Esophagus squamous epithelium (tissue), 4 donors: ENCODE results near the gene SLC24A3.

ENCODE experiments used
- POLR2A ChIP-seq, 4 donors: fragments of 450-650 bp; IDR thresholded peaks; one replicate each; pipeline ENCODE4 v1.6.1; 2017; ENCODE audit warnings: antibody characterized with exemption in 4 of 4, mild to moderate bottlenecking in 4 of 4, moderate library complexity in 3 of 4
- TF ChIP-seq, protein P1 (sequence below), 6 experiments: fragments of 450-650 bp in 4 of 6; fragments of 200-600 bp in 2 of 6; sonication (generic) in 2 of 6; IDR thresholded peaks; one replicate each; pipeline ENCODE4 v1.5.1; 2016 to 2019; ENCODE audit warnings: antibody characterized with exemption in 6 of 6, mild to moderate bottlenecking in 4 of 6, moderate library complexity in 4 of 6

DNA sequence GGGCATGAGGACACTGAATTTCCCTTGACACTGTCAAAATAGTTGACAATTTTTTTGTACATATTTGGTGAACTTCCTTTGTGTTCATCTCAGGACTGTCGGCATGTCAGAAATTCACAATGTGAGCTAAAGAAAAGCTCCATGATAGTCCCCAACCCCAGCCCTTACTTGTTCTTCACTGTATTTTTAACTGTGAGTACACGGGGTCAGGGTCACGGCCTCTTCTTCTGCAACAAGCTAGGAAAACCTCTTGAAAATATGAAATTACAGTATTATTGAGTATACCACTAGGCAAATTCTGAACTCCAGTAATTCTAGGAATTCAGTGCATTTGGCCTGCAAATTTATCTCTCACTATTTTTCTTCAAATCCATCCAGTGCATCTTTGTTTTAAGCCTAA lies 199.4 kb downstream of the SLC24A3 start:
- no peak for TF ChIP-seq POLR2A (IDR thresholded peaks at IDR 0.05)
- TF ChIP-seq, protein P1, sequence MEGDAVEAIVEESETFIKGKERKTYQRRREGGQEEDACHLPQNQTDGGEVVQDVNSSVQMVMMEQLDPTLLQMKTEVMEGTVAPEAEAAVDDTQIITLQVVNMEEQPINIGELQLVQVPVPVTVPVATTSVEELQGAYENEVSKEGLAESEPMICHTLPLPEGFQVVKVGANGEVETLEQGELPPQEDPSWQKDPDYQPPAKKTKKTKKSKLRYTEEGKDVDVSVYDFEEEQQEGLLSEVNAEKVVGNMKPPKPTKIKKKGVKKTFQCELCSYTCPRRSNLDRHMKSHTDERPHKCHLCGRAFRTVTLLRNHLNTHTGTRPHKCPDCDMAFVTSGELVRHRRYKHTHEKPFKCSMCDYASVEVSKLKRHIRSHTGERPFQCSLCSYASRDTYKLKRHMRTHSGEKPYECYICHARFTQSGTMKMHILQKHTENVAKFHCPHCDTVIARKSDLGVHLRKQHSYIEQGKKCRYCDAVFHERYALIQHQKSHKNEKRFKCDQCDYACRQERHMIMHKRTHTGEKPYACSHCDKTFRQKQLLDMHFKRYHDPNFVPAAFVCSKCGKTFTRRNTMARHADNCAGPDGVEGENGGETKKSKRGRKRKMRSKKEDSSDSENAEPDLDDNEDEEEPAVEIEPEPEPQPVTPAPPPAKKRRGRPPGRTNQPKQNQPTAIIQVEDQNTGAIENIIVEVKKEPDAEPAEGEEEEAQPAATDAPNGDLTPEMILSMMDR (IDR thresholded peaks at IDR 0.05) = no peak
